IPS-11a (cell line): ENCODE data around the gene SND1.

Experiments used
- H3K4me3 ChIP-seq: one replicate; pipeline ENCODE4 v1.5.1; 2013; ENCODE audit warnings: low read depth, low read length, control low read depth

The SND1 gene

DNA sequence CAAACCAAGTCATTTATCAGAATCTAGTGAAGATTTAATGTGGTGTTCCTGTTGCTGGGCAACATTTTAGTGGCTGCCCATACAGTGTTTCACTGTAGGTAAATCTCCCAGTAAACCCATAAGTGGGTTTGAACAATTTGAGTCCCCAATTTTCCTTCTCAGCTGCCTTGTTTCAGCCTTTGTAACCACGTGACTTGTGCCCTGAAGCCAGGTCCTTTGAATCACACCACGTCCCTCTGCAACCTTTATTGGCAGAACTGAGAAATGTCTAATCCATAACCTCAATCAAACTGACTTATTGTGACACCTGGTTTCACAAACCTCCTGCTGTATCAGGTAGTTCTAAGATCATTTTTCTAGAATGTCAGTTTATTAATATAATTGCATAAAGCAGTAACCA is 30.1 kb downstream of the SND1 start:
- no peak overlapping the region for H3K4me3 ChIP-seq

DNA sequence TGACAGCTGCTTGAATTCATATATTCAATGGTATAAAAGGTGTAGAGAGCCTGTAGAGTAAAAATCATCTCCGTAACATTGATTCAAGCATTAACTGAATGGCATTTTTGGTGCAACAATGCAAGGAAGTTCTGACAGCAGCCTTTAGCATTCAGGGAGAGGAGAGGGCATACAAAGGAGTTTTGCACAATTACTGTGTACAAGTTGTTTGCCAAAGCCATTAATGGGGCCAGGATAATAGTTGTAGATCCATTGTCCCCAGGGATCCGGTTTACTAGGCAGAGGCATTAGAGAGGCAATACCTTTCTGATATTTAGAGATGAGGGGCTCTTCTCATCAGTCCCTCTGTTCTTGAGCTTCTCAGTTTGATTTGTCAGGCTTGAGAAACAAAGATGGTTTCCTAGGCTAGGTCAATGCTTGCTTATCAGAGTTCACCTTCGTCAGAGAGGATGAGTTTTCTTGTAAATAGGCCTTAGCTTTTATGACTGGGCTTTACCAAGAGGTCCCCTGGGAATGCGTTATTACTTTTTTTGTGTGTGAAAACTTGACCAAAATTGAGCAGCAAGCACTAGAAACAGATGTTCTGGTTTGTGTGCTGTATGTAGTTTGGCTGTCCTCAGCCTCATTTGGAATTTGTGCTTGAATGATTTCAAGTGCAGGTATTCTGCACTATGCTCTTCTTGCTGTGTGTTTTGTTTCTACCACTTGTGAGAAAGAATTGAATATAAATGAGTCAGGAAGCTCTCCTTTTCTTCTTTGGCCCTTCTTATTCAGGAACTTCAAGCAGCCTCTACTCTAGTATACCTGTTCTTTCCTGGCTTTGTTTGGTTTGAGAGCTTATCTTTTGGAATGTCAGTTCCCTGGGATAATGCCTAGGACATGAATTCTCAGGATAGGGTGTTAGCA is 32.0 kb downstream of the SND1 start:
- no peak overlapping the region for H3K4me3 ChIP-seq

DNA sequence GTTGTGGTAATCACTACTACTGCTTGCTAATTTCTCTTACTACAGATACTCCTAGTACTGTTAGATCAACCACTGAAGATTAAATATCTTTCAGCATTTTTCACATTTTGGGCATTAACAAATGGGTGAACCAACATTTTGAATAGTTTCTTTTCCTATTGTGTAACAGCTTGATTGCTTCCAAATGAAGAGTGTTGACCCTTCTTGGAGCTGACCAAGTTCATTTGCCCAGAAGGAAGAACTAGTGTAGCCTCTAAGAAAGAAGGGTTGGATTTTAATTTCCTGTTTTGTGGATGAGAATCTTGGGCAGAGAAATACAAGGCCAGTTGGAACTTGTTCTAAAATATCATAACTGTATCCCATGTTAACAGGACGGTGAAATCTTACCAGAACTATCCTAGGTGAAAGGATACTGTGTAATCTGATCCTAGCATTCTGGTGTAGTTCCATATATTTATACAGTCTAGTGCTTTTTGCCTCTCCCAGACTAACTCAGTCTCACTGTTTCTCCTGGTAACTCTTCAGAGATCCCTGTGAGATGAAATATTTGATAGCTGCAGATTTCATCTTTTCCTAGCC is 37.3 kb downstream of the SND1 start:
- H3K4me3 ChIP-seq: no peak overlapping the region

DNA sequence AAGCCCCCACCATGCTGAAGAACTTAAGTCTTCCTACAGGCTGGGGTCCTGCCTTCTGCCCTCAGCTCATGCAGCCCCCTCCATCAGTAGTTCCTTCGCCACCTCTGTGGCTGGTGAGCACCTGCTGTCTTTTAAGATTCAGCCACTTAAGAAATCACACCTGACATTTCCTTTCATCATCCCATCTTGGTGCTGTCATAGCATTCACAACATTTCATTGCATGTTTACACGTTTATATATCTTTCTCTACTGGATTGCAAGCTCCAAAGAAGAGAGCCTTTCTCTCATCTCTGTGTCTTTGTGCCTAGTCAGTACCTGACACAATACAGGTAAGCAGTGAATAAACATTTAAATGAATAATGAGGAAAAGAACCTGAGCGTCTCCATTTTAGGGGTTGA is 38.3 kb downstream of the SND1 start:
- H3K4me3 ChIP-seq: no peak overlapping the region

DNA sequence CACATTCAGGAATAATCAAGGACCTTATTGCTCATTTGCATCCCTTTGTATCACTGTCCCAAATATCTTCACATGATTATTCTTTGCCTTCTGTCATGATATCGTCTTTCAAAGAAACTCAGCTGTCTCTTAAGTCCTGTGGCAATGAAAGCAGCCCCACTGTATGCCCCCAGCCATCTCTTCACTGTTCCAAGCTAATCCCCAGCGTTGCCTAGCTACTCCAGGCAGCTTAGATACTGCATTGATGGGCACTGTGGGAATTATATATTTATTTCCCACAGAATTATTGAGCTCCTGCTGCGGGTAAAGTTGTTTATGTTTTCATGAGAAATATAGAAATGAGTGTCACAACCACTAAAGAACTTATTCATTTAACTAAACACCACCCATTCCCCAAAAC is 38.8 kb downstream of the SND1 start:
- no peak overlapping the region for H3K4me3 ChIP-seq

DNA sequence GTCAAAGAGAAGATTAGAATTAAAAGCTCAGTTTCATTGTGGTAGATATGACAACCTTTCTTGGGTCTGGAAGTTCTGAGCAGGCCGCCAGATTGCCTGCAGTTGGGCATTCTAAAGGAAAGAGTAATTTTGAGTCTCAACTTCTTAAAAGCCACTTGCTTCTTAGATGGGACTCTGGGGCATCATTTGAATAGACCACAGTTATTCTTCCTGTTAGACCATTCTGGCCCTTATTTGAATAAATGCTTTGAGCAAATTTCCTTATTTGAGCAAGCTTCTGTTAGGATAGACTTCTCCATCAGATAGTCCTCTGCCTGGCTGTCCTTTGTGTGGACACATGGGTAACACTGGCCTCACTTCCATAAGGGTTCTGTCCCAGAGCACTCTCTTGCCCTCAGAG is 40.2 kb downstream of the SND1 start:
- H3K4me3 ChIP-seq: no peak overlapping the region

DNA sequence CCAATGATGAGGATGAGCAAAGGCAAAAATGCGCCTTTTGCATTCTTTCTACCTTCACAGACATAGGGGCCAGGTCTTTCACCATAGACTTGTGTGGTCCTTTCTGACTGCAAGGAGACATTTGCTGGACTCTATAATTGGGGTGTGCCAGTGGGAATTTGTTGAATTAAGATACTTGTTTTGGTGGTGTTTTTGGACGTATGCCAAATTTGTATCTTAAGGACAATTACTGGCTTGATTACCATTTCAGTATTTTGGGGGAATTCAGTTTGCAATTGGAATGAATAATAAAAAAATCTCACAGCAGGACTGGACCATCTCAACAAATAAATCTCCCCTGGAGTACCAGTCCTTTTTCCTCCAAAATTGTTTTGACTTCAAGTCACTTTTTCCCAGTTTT is 47.9 kb downstream of the SND1 start:
- no peak overlapping the region for H3K4me3 ChIP-seq

DNA sequence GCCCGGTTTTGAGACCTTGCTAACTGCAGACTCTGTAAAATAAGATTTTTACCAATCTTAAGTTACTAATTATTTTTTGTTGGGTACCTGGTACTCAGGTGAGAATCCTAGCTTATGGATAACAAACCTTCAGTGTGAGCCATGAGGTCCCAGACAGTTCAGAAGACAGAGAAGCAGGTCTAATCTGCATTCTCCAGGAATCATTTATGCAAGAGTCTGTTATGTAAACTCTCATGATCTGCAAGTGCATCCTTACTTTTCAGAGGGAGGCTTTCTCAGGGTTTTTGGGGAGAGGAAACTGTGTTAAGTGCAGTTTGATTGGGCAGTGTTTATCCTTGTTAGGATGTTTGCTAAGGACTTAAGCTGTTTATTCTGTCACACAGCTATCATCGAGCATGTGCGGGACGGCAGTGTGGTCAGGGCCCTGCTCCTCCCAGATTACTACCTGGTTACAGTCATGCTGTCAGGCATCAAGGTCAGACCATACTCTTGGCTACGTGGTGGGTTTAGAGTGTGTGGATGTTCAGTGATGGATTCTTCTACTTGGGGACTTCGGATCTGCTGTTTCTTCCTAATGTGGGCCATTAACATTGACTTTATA is 50.2 kb downstream of the SND1 start:
- H3K4me3 ChIP-seq: no peak overlapping the region

DNA sequence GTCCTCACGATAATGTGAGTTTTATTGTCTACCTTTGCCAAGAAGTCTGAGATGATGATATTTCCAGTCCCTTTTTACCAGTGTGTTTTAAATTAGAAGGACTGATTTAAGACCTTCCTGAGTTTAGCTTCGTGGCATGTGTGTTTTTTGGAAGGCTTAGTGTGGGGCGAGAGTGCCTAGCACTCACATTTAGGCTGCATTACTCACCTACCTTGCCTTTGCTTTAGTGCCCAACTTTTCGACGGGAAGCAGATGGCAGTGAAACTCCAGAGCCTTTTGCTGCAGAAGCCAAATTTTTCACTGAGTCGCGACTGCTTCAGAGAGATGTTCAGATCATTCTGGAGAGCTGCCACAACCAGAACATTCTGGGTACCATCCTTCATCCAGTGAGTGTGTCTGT is 50.9 kb downstream of the SND1 start:
- H3K4me3 ChIP-seq: no peak overlapping the region

DNA sequence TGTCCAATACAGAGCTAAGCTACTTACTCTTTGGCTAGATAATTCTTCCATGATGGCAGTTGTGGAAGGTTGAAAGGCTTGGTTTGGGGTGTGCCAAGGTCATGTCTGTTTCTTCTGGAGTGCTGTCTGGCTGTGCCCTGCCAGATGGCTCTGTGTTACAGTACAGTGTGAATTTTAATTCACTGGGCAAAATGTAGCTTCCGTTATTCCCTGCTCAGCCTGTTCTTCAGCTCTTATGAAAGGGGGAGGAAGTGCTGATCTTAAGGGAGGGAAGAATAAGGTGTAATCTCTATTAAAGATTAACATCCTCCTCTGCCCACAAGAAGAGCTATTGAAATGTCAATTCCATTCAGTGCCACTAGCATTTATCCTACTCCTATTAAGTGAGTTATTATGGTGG is 52.2 kb downstream of the SND1 start:
- H3K4me3 ChIP-seq: no peak overlapping the region

DNA sequence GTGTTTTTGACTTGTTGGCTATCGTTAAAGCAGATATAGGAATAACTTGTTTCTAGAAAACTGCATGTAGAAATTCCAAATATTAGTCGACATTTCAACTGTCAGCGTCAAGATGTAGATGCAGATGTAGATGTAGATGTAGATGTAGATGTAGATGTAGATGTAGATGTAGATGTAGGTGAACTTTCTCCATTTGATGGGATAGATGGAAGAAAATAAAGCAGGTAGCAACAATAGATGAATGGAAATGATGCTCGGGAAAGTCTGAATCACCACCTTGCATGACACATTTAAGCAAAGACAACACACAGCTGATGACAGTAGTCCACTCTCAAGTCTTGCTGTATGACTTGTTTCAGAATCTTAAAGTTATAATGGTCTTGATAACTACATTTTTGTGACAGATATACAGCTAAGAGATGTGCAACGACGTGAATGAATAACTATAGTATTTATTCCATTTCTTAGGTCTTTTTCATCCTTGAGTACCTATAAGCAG is 53.5 kb downstream of the SND1 start:
- no peak overlapping the region for H3K4me3 ChIP-seq

DNA sequence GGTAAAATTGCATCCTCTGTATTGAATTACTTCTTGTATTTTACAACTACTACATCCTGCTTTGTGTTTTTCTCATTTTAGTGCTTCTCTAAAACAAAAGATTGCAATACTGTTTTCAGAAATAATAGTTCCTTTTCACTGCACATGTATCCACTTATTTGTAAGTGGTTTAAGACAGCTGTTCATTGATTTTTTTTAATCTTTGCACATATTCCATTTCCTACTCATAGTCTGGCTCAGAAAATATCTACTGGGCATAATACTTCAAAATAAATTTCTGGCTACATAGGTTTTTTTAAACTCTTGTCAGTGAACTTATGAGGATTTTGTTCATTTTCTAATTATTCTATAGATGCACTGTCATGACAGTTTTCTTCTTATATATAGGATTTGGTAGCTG is 54.8 kb downstream of the SND1 start:
- no peak overlapping the region for H3K4me3 ChIP-seq

DNA sequence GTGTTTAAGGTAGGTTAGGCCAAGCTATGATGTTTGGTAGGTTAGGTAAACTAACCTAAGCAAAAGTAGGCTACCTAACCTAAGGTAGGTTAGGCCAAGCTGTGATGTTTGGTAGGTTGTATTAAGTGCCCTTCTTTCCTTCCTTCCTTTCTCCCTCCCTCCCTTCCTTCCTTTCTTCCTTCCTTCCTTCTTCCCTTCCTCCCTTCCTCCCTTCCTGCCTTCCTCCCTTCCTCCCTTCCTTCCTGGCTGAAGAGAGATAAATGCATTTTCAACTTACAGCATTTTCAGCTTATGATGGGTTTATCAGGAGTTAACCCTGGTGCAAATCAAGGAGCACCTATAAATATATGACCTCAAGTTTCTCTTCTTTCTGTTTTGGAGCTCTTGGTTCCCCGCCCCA is 56.2 kb downstream of the SND1 start:
- no peak overlapping the region for H3K4me3 ChIP-seq

DNA sequence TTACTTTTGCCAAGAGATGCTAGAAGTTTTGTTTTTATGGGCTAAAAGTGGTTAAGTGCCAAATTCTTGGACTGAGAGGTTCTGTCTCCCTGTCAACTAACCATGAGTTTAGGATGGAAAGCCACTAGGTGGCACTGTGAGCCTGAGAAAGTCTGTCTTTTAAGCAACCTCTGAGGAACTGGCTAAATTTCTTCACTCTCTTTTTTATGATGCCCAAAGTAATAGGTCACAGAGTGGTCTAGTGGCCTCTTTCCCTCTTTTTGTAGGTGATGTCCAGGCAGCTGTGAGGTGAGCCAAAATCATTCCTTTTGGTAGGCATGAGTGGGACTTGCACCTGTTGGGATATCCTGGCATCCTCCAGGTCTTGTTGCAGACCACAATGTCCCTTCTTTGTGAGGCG is 56.8 kb downstream of the SND1 start:
- no peak overlapping the region for H3K4me3 ChIP-seq

DNA sequence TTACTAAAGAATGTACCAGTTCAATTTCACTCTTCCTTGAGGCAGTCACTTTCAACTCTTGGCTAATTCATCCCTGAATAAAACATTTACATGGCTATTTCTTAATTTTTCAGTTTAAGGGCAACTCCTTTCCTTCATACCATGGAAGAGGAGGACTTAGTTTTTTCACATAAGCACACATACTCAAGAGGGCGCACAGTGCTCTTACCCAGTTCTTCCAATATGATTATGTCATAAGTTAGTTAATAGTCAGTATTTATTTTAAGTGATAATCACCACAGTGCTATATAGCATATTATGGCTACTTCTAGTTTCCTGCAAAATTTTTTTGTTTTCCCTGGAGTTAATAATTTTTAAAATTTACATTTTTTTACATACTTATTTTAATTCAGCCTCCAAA is 58.6 kb downstream of the SND1 start:
- H3K4me3 ChIP-seq: no peak overlapping the region

DNA sequence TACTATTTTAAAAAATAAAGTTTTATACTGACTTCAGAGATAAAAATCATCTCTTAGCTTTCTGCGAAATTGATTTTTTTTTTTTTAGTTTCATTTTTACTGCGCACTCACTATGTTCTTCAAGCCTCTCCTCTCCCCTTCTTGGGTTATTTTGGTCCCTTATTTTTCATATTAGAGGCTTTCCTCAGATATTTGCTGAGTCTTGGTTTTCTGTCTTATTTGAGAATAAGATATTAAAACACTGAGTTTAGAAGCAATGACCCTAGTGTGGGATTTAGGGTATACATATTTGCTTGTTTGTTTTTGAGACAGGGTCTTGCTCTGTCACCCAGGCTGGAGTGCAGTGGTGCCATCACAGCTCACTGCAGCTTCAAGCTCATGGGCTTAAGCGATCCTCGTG is 59.9 kb downstream of the SND1 start:
- no peak overlapping the region for H3K4me3 ChIP-seq

DNA sequence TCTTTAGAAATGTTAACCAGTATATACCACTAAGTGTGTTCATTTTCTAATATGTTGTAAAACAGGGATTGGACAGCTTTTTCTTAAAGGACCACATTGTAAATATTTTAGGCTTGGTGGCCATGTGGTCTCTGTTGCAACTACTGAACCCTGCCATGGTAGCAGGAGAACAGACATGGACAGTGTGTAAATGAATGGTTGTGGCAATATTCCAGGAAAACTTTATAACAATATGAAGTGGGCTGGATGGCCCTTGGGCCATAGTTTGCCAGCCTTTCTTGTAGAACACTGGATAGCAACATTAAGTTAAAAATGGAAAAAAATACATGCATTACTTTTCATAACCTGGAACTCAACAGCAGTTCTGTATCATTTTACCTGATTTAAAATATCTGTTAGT is 61.0 kb downstream of the SND1 start:
- H3K4me3 ChIP-seq: no peak overlapping the region

DNA sequence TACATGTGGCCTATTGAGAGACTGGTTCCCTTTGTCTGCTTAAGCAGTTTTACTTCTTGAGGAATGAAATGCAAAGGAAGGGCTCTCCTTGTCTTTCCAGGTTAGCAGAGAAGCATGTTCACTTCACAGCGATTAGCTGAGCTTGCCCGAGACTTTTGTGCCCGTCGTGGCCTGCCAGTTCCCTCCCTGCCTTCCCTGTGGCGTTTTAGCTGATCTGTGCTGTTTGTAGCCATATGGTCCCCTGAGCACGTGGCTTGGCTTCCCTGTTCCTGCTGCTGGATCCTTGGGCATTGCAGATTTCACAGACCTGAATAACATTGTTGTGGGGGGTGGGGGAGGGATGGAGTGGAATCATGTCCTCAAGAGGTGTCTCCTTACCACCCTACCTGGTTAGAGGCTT is 61.8 kb downstream of the SND1 start:
- H3K4me3 ChIP-seq: no peak overlapping the region

DNA sequence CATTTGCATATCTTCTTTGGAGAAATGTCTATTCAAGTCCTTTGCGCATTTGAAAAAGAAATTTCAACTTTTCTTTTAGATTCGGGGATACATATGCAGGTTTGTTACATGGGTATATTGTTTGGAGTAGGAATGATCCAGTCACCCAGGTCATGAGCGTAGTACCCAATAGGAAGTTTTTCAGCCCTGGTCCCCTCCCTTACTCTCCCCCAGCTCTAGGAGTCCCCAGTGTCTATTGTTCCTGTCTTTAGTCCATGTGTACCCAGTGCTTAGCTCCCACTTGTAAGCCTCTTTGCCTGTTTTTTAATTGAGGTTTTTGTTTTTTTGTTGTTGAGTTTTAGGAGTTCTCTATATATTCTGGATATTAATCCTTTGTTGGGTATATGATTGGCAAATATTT is 63.3 kb downstream of the SND1 start:
- no peak overlapping the region for H3K4me3 ChIP-seq

DNA sequence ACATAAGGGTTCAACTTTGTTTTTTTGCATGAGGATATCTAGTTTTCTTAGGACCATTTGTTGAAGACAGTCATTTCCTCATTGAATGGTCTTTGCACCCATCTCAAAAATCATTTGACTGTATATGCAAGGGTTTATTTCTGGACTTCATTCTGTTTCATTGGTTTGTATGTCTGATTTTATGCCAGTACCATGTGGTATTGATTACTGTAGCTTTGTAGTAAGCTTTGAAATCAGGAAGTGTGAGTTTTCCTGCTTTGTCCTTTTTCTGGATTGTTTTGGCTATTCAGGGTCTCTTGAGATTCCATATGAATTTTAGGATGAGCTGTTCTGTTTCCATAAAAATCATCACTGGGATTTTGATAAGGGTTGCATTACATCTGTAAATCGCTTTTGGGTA is 63.9 kb downstream of the SND1 start:
- no peak overlapping the region for H3K4me3 ChIP-seq

DNA sequence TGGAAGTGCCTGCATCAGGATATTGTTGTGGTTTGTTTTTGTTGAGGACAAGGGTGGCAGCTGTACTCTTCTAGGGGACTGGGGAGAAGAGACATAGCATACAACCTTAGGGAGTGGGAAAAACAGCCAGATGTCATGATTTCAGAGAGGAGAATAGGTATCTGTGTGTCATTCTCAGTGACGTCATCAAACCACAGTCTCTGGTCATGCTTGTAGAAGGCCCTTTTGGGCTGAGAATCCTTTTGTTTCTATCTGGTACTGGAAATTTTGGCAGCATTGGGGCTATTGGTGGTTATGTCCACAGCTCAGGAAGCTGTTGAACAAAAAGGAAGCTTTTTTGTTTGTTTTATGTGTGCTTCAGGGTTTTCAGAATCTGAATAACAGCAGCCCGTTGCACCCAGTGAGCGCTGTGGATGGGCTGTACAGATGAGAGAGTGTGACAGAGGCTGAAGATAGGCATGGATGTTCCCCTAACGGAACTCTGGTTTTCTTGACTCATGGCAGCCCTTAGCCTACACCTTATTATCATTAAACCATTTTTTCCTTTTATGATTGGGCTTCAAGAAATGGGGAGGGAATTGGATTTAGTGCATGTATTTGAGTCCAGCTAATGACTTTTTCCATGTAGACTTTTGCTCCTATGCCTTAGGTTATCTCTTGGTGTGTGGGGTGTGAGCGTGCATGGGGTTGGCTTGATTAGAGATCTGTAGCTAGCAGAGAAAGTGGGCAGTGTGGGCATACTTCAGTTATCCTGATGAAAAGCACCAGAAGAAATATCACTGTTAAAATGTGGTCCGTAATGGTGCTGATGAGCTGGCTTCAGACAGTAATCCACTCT is 65.7 kb downstream of the SND1 start:
- H3K4me3 ChIP-seq: no peak overlapping the region
